HG03439 (cell line): Measurements from ENCODE around the gene KLRD1.
"Not testable (repeated sequence)": the region's sequence is repeated elsewhere in the genome, so short reads cannot be mapped to it uniquely, and the experiment has no call there.

Experiments
- ATAC-seq: cut with Tn5 transposase; IDR thresholded peaks from one replicate; pipeline ENCODE4 v1.9.1; 2021; ENCODE audit warnings: mild to moderate bottlenecking, moderate library complexity; ENCODE audit not compliant: unreplicated experiment

The KLRD1 gene

DNA sequence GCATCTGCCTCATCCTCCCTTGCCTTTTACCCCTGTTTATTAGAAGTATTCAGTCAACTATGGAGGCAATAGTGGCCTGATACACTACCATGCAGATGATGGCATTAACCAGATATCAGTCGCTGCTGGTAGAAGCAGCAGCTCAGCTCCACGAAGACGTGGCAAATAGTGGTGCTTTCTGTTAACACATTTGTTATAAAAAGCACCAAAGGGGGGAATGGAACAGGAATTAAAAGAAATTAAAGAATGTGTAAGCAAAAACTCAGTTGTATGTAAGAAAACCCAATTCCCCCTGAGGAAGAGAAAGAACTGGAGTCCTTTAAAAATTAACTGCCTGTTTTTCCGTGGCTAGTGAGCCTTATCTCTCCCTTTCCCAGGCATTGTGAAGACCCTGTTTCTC, 60.0 kb downstream of the KLRD1 start:
- ATAC-seq, result not testable (repeated sequence)

DNA sequence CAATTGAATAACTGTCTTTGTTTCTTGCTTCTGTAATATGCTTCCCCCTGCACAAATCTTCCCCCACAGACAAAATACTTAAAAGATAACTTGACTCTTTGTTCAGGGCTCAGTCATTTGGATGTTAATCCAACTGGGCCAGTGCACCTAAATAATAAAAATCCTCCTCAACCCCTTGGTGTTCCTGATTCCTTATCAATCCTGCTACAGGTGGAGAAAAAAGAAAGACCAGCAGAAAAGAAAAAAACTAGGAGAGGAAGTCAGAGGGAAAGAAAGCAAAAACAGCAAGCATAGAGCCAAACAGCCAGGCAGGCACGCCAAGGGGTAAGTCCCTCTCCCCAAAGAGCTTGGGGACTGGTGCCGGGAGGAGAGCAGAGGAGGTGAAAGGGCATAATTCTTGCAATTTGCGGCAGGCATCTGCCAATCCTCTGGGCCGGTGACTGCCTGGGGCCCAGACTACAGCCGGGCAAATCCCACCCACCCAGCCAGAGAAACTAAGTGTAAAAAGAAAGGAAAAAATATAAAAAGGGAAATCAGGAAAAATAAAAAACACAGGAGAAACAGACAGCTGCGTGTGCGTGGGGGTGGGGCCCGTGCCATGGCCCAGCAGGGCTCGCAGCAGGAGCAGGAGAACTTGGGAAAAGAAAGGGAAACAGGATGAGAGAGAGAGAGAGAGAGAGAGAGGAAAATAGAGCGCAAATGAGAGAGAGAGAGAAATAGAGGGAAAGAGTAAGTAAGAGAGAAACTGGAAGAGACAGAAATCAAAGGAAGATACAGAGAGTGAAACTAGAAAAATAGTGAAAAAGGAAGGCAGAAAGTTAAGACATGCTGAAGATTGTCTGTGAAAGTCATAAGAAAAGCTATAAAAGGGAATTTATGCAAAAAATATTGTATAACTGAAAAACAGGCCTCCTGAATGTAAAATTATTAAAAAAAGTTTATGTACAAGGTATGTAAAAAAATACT, 60.8 kb downstream of the KLRD1 start:
- ATAC-seq, result no peak

DNA sequence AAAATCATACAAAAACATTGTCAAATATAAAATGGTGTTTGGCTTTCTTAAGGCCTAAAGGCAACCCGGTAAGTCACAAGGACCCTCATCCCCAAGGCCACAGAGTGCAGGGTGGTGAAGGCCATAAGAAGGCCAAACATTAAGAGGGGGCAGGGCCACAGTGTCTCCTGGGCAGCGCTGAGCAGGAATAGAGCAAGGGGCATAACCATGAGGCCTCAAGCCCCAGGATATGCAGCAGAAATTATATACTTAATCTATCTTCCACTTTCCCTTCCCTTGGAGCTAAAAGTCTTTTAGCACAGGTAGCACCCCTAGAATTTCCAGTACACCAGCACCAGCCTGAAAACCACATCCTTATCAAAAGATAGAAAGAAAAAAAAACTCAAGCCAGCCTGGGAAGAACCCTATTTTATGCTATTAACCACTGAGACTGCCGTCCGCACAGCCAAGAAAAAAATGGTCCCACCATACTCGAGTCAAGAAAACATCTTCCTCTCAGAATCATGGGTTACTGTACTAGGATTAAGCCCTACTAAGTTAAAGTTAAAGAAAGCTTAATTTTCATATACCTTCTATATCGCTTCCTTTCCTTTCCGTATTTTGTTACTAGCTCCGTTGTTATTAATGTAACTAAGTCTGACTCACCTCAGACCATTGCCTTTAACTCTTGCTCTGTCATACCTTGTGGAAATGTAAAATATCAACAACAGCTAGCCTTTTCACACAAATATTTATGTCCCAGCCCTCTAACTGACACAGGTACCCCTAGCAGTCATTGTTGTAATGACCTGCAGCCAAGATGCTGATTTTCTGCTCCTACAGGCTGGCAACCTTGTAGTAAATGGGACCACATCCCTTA, 62.1 kb downstream of the KLRD1 start:
- ATAC-seq, result no peak

DNA sequence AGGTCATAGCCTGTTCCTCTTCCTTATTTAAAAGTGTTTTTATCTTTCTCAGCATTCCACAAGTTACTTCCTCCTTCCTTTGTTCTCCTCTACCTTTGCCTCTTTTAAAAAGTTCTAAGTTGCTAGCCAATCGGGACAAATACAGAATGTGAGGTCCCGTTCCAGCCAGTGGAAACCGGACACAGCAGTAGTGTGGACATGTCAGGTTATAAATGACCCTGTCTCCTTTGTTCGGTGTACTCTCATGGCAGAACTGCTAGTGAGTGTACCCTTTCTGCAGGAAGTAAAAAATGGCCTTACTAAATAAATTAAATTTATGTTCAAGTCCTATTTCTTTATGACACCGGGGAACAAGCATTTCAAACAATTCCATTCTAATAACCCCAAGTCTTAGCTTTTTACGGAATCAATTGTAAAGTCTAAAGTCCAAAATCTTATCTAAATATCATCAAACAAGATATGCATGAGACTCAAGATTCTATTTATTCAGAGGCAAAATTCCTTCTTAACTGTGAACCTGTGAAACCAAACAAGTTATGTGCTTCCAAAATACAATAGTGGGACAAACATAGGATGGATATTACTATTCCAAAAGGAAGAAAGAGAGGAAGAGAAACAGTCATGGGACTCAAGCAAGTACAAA, 64.3 kb downstream of the KLRD1 start:
- not testable (repeated sequence) for ATAC-seq

DNA sequence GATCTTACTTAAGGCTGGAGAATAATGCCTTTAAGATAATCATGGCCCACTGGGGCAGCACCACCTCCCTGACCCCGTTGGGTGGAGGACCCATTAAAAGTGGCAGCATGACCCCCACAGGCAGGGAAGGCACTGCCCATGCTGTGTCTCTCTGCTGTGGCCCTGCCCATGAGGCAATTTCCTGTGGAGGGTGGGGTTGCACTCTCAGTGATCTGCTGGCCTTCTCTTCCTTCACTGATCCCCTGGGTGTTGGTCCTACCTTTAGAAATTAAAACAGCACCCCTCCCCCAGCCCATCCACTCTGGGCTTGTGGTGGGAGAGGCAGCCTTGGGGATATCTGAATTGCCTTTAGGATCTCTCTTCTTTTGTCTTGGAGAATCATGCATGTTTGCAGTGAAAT, 64.9 kb downstream of the KLRD1 start:
- no peak for ATAC-seq

DNA sequence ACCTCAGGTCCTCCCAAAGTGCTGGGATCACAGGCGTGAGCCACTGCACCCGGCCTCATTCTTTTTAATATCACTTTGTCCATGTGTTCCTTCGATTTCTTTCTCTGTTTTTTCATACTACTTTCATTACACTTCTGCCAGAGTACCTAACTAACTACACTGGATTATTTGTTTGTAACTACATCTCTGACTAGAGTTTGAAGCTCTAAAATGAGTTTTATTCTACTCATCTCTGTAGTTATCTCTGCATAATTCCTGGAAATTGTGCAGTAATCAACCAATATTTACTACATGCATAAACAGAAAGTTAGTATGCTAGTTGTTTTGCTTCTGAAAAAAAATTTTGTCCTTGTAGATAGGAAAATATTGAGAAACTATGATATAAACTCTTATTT, 67.0 kb downstream of the KLRD1 start:
- no peak for ATAC-seq

DNA sequence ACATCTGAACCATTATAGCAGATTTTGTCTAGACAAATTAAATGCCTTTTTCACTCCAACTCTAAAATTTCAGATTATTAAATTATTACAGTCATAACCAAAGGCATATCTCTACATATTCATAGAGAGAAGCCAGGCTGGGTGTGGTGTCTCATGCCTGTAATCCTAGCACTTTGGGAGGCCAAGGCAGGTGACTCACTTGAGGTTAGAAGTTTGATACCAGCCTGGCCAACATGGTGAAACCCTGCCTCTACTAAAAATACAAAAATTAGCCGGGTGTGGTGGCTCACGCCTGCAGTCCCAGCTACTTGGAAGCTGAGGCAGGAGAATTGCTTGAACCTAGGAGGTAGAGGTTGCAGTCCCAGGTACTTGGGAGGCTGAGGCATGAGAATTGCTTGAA, 71.1 kb downstream of the KLRD1 start:
- ATAC-seq, result not testable (repeated sequence)
